Thyroid gland (tissue), 4 donors: ENCODE results near the gene KLHL34. TPM values are rescaled to one million over a fixed set of nuclear protein-coding genes. Genes with fewer than 3 reads are reported as not detected.

Experiments
- DNase-seq, 2 donors: peaks; one replicate each; pipeline ENCODE4 v3.0.0-alpha.2; 2019
- H3K27ac ChIP-seq, 3 donors: fragments of 200-600 bp; sonication (generic); 1 replicate in 2 of 3; 2 replicates in 1 of 3; pipeline ENCODE4 v1.5.1; 2016 to 2019; ENCODE audit warnings: mild to moderate bottlenecking in 1 of 3, moderate library complexity in 1 of 3
- H3K27me3 ChIP-seq: fragments of 200-600 bp; sonication (generic); one replicate; pipeline ENCODE4 v1.5.1; 2019
- H3K36me3 ChIP-seq, 2 donors: fragments of 200-600 bp; sonication (generic); one replicate each; pipeline ENCODE4 v1.5.1; 2016 to 2019
- H3K4me1 ChIP-seq, 2 donors: fragments of 200-600 bp; sonication (generic); one replicate each; pipeline ENCODE4 v1.5.1; 2017 to 2019
- H3K4me3 ChIP-seq, 3 donors: fragments of 200-600 bp; sonication (generic); replicated peaks in 1 of 3; 1 replicate in 2 of 3; 2 replicates in 1 of 3; pipeline ENCODE4 v1.5.1; 2016; ENCODE audit warnings: mild to moderate bottlenecking in 1 of 3
- H3K9me3 ChIP-seq: fragments of 200-600 bp; sonication (generic); one replicate; pipeline ENCODE4 v1.5.1; 2017
- CTCF ChIP-seq, 6 experiments: fragments of 200-600 bp in 3 of 6; fragments of 450-650 bp in 3 of 6; sonication (generic) in 3 of 6; IDR thresholded peaks; one replicate each; pipeline ENCODE4 v1.5.1; 2016 to 2019; ENCODE audit warnings: antibody characterized with exemption in 6 of 6, mild to moderate bottlenecking in 2 of 6, inconsistent platforms in 1 of 6, moderate library complexity in 1 of 6
- POLR2A ChIP-seq, 2 donors: fragments of 450-650 bp; IDR thresholded peaks; one replicate each; pipeline ENCODE4 v1.6.1; 2017; ENCODE audit warnings: antibody characterized with exemption in 2 of 2, mild to moderate bottlenecking in 2 of 2, moderate library complexity in 1 of 2
- WGBS, 2 donors: methylation state at CpG; one replicate each; pipeline ENCODE4 v1.1.5; 2017; 5-methylcytosine and 5-hydroxymethylcytosine counted together
- intact Hi-C: fragments of 100-400 bp; cut with DNase I; formaldehyde crosslinking; loops from one replicate; pipeline ENCODE4 v1.15.1; 2023
- total RNA-seq, 4 donors: library from RNA; depleted of rRNA; stranded (reverse); fragments of >200 nt; gene quantifications; one replicate each; pipeline ENCODE4 v1.2.3, GENCODE V29; 2016

KLHL34 gene
- total RNA-seq, 4 donors from 2014 or later = not detected

GRCh38 chrX:21623778-21624501 is 34.2 kb downstream of the KLHL34 start:
- intact Hi-C loops = no loop called here
- TF ChIP-seq POLR2A (IDR thresholded peaks at IDR 0.05) (no peak), CTCF (IDR thresholded peaks at IDR 0.05) (no peak)
- Histone ChIP-seq H3K27ac (no peak overlapping the region), H3K36me3 (no peaks in the 10 kb centered on the region), H3K9me3 (no peaks in the 10 kb centered on the region), H3K27me3 (no peaks in the 10 kb centered on the region), H3K4me3 (no peak overlapping the region), H3K4me1 (no peaks in the 10 kb centered on the region)
- no peak for DNase-seq

GRCh38 chrX:21620234-21620633 is 37.9 kb downstream of the KLHL34 start:
- Histone ChIP-seq H3K4me1 (no peaks in the 10 kb centered on the region), H3K27ac (no peak overlapping the region), H3K9me3 (no peaks in the 10 kb centered on the region), H3K36me3 (no peaks in the 10 kb centered on the region), H3K27me3 (no peaks in the 10 kb centered on the region), H3K4me3 (no peak overlapping the region)
- WGBS, 2 donors = 89 to 91% methylated on average over 2 of the region's 2 CpGs
- TF ChIP-seq POLR2A (IDR thresholded peaks at IDR 0.05) (no peak), CTCF (IDR thresholded peaks at IDR 0.05) (no peak)
- DNase-seq = no peak
- intact Hi-C loops = no loop called here

GRCh38 chrX:21616386-21616785 is 41.7 kb downstream of the KLHL34 start:
- WGBS, 2 donors = 78 to 86% methylated on average over 1 of the region's 1 CpG
- Histone ChIP-seq H3K27me3 (no peaks in the 10 kb centered on the region), H3K9me3 (no peaks in the 10 kb centered on the region), H3K27ac (no peak overlapping the region), H3K36me3 (no peaks in the 10 kb centered on the region), H3K4me1 (no peaks in the 10 kb centered on the region), H3K4me3 (no peak overlapping the region)
- DNase-seq = no peak
- intact Hi-C loops = no loop called here
- no peak for TF ChIP-seq POLR2A (IDR thresholded peaks at IDR 0.05)
- TF ChIP-seq CTCF (IDR thresholded peaks at IDR 0.05) = no peak

- no peak for TF ChIP-seq POLR2A (IDR thresholded peaks at IDR 0.05)
- TF ChIP-seq CTCF (IDR thresholded peaks at IDR 0.05) = no peak
- intact Hi-C loops = no loop called here
- WGBS, 2 donors = 72 to 80% methylated on average over 5 of the region's 5 CpGs
Measured at GRCh38 chrX:21612154-21612553, 46.0 kb downstream of the KLHL34 start.

GRCh38 chrX:21610168-21610567 is 48.0 kb downstream of the KLHL34 start:
- Histone ChIP-seq H3K4me3 (no peak overlapping the region), H3K9me3 (no peaks in the 10 kb centered on the region), H3K4me1 (no peaks in the 10 kb centered on the region), H3K27me3 (no peaks in the 10 kb centered on the region), H3K36me3 (no peaks in the 10 kb centered on the region), H3K27ac (no peak overlapping the region)
- WGBS, 2 donors = 96 to 100% methylated on average over 1 of the region's 1 CpG
- intact Hi-C loops = no loop called here
- TF ChIP-seq POLR2A (IDR thresholded peaks at IDR 0.05) = no peak
- no peak for TF ChIP-seq CTCF (IDR thresholded peaks at IDR 0.05)
- no peak for DNase-seq

More at GRCh38 chrX:21612154-21612553, 46.0 kb downstream of the KLHL34 start:
- Histone ChIP-seq H3K36me3 (no peaks in the 10 kb centered on the region), H3K27me3 (no peaks in the 10 kb centered on the region), H3K4me1 (no peaks in the 10 kb centered on the region), H3K4me3 (no peak overlapping the region), H3K27ac (no peak overlapping the region), H3K9me3 (no peaks in the 10 kb centered on the region)
- DNase-seq = no peak
